Middle frontal gyrus (tissue), 1 donor: ENCODE measurements around the gene PTPN1.
"Not testable (repeated sequence)": the region's sequence is repeated elsewhere in the genome, so short reads cannot be mapped to it uniquely, and the experiment has no call there.

Experiments
- DNase-seq: peaks from one replicate; pipeline ENCODE4 v3.0.0-alpha.2; 2015; ENCODE audit warnings: low spot score; ENCODE audit errors: extremely low spot score

PTPN1 gene

DNA sequence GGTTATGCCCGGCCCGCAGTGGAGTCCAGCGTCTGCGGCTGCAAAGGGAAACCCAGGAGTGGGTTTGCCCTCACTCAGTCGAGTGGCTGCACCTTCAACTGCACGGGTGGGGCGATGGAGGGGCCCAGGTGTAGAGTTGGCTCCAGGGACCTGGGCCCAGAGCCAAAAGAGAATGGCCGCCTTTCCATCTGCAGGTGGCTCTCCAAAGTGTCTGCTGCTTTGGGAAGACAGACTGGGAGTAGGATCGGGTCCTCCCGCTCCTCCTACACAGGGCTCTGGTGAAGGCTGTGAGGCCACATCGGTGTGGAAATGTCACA, 80.1 kb downstream of the PTPN1 start:
- DNase-seq = no peak

DNA sequence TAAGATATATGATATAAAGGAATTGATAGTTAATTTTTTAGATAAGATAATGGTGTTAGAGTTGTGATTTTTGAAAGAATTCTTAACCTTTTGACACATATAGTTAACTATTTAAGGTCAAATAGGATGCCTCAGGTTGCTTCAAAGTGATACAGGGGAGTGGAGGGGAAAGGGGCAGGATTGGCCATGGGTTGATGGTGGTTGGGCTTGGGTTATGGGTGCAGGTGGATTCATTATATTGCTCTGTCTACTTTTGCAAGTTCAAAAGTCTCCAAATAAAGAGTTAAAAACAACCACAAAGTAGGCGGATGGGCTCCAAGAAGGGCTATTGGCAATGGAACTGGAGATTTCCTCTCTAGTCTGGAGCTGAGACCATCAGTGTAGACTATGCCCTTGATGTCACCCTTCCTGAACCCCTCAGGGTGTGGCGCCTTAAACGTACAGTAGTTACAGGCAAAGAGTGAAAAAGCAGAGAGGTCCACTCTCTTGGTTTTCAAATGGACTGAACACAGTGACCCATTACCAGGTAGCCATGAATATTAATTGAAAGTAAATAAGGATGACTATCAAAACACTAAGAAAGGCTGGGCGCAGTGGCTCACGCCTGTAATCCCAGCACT, 81.2 kb downstream of the PTPN1 start:
- no peak for DNase-seq

DNA sequence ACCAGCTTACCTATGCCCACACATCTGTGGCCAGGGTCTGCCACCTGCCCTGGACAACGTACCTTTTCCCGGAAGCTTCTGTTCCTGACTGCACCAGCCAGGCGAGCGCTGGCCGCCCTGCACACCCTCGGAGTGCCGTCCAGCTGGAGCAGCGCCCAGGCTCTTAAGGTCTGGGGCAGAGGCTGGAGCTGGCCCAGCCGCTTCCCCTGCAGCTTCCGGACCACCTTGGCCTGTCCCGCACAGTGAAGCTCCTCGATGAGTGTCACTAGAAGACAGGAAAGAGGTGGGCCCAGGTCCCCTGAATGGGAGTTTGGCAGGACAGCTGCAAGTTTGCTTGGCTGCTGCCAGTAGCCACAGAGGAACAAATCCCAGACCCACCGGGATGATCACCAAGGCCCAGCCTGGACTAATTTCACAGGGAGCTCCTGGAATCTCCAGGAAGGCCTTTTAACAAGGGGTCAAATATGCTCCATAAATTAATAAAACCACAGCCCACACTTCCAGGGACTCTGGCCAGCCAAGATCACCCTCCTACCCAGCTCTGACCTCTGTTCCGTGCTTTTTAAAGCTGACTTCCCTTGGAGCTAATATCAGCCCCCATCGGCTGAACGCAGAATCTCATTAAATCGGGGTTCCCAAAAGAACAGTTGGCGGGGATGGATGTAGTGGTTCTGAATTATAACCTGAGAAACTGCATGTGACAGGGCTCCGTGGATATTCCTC, 82.3 kb downstream of the PTPN1 start:
- DNase-seq = no peak

DNA sequence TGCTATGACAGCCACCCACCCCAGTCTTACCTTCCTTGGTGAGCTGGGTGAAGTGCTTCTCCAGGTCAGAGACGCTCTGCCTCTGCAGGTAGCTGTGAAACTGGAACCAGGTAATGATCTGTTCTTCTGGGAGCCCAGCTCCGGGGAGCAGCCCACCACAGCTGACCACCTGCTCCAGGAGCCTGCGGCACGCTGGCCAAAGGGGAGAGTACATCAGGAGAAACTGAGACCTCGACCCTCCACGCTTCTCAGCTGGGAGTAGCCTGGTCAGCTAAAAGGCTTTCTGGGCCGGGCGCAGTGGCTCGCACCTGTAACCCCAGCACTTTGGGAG, 82.8 kb downstream of the PTPN1 start:
- no peak for DNase-seq

DNA sequence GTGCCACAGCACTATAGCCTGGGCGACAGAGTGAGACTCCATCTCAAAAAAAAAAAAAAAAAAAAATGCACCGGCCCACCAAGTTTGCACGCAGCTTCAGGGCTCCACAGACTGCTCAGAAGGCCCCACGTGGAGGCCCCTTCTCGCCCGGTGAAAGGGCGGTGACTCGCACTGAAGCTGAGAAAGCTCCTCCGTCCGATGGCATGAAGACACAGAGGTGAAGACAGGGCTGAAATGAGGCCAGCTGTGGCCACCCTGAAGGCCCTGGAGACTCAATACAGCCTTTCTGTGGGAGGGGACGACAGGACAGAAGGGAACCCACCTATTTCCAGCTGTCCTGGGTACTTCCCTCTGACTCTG, 84.0 kb downstream of the PTPN1 start:
- DNase-seq = no peak

DNA sequence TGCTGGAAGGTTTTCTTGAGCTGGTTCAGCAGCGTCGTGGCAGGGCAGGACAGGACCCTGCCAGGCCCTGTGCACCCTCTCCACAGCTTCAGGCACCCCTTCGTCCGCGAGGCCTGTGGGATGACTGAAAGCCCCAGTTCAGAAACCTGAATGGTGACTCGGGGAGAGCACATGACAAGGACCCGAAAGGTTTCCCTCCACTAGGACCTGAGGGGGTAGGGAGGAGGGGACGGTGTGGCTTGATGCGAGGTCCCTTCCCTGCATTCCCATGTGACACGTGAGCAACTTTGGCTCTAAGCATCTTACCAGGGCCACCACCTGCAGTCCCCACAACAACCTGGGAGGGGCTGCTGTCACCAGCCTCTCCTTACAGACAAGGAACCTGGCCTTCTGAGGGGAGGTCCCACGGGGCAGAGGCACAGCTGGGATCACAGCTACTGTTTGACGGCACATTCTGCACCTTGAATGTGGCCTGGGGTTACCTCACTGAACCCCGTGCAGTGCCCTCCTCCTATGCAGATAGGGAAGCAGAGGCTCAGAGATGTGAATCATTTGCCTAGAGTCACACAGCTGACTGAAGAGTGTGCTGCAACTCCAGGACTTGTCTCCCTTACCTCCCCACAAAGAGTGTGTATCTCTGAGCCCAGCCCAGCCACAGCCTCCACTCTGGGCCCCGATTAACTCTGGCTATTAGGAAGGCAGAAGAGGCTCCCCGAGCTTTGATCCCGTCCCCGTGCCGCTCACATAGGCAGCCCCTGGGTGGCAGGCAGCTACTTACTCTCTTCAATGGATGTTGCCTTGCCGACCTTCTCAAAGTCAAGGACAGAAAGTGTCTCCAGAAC, 84.6 kb downstream of the PTPN1 start:
- no peak for DNase-seq

DNA sequence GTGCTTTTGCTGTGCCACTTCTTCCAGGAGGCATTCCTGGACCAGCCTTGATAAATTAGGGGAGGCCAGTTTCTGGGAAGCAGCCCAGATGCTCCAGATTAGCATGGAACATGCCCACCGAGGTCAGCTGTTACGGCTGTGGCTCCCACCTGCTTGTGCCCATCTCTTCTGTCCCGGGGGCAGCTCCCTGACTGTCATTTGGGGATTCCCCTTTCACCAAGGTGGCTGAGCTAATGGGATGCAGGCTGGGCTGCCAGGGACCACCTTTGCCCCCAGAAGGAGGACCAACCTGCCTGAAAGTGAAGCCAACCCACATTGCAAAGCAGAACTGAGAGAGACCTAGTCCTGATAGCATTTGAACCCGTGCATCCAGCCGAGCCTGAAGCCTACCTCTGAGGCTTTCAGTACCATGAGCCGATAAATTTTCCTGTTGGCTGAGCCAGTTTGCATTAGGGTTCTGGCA, 85.3 kb downstream of the PTPN1 start:
- no peak for DNase-seq

DNA sequence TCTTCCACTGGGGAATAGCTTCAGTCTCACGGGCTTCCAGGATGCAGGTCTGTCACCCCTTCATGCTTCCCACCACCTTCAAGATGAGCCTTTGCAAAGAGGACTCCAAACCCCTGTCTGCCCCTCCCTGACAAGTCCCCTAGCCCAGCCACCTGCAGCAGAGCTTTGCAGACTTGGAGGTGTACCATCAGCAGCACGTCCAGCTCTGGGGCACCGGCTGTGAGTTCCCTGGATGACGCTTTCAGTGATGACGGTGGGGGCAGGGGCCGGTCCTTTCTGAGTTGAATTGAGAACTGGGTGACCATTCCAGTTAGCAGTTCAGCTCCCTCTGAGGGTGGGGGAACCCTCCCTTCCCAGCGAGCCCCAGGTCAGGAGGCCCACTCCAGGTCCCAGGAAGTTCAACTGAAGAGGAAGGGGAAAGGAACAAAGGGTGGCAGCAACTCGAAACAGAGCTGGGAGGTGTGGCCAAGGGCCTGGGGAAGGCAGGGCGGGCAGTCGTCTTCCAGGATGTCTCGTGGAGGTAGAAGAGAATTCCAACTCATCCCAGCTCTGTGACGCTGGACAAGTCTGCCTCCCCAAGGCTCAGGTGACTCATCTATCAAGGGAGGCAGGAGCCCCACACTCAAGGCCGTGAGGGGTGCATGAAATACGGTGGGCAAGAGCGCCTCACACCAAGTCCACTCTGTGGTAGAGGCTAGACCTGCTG, 86.0 kb downstream of the PTPN1 start:
- DNase-seq = no peak

DNA sequence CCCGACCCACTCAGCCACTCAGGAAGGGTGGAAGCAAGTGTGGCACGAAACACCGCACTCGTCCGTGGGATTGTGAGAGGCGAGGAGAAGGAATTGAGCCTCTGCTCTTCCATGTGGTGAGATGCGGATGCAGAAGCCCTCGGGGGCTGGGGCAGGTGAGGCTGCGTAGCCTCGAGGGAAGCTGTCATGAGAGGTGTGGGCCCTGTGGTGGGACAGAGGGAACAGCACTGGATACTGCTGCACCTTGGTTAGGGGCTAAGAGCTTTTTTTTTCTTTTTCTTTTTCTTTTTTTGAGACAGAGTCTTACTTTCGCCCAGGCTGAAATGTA, 86.5 kb downstream of the PTPN1 start:
- DNase-seq = no peak

DNA sequence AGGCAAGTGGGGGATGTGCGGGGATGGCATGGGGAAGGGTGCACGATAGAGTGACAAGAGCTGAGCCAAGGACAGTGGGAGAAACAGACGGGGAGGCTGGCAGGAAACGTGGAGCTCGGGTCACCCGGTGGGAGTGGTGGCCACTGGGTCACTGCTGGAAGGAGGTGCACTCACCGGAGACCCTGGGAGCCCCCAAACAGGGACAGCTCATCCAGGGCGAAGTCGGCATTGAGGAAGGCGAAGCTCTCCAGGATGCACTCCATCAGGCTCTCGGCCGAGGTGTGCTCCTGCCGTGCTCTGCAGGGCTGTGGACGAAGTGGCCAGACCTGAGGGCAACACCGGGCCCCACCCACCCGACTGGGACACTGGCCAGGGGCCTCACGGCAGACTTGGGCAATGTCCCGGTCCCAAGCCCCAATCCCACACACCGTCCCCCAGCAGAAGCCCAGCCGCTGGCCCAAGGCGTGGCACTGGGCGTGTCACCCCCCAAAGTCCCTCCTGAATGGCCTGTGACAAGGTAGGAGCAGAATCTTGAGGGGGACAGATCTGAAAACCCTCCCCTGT, 87.3 kb downstream of the PTPN1 start:
- no peak for DNase-seq

DNA sequence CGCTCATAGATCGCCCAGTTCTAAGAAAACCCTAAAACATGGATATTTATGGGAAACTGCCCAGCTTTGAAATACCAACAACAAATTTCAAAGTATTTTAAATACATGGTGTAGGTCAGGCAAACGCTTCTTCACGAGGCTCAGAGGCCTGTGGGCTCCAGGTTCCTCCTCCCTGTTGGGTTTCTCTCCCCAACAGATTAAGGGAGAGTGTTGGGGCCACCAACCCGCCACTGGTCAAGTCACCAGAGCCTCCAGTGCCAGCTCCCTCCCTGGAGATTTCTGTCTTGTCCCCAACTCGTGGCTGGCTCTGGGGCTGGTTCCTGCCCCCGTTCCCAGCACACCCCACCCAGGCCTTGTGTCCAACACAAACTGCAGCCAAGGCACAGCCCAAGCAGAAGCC, 87.9 kb downstream of the PTPN1 start:
- DNase-seq = no peak

DNA sequence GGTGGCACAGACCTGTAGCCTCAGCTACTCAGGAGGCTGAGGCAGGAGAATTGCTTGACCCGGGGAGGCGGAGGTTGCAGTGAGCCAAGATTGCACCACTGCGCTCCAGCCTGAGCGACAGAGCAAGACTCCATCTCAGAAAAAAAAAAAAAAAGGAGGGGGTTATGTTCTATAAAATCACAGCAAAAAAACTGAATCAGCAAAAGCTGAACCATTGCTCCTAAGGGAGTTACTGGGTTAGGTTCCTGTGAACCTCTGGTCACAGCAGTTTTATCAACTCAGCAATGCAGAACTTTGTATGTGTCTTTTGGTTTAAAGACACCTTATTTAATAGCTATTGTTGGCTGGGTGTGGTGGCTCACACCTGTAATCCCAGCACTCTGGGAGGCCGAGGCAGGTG, 88.6 kb downstream of the PTPN1 start:
- DNase-seq = not testable (repeated sequence)

DNA sequence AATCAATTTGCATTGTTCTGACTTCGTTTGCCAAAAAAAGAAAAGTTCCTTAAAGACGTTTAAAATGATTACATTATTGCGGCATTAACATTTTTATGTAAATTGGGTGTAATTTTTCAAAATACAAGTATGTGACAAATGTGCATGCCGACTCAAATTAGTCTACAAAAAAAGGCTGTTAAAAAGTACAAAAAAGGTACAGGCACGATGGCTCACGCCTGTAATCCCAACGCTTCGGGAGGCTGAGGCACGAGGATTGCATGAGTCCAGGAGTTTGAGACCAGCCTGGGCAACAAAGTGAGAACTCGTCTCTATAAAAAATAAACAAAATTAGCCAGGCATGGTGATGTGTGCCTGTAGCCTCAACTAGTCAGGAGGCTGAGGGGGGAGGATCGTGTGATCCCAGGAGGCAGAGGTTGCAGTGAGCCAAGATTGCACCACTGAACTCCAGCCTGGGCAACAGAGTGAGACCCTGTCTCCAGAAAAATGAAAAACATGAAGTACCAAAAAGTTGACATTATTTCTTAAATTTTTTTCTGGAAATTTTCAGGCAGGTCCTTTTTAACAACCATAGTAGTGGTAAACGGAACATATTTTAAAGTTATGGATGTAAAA, 90.2 kb downstream of the PTPN1 start:
- no peak for DNase-seq

DNA sequence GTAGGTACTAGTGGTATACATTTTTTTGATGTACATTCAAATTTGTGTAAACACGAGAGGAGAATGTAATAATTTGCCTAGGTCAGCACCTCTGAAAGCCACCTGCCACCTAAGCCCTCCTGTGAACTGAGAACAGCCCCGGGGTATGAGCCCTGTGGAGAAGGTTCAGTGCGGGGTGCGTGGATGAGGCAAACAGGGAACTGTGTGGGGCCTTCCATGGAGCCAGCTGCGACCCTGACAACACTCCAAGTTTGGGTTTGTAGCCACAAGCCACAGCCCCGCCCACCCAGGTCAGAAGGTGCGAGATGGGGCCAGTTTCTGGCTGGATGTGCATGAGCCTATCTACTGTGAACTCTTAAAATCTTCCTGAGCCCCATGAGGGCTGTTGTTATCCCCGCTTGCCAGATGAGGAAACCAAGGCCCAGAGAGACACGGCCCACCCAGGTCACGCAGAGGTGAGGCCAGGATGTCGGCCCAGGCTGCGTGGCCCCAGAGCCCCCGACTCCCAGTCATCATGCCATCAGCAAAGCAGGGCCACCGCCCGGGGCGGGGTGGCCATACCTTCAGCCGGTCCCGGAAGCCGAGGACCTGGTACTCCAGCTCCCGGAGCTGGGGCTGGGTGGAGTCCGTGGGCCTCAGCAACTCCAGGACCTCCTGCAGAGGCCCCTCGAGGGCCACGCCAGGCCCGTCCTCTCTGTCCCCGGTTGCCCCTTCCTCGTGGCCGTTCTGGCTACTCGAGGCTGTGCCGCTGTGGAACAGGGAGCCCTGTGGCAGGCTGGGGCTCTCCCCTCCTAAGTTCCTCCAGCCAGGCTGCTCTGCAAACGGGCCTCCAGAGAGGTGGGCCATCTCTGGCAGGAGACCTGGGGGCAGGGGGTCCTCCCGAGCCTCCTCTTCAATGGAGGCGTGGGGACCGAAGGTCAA, 91.6 kb downstream of the PTPN1 start:
- no peak for DNase-seq

DNA sequence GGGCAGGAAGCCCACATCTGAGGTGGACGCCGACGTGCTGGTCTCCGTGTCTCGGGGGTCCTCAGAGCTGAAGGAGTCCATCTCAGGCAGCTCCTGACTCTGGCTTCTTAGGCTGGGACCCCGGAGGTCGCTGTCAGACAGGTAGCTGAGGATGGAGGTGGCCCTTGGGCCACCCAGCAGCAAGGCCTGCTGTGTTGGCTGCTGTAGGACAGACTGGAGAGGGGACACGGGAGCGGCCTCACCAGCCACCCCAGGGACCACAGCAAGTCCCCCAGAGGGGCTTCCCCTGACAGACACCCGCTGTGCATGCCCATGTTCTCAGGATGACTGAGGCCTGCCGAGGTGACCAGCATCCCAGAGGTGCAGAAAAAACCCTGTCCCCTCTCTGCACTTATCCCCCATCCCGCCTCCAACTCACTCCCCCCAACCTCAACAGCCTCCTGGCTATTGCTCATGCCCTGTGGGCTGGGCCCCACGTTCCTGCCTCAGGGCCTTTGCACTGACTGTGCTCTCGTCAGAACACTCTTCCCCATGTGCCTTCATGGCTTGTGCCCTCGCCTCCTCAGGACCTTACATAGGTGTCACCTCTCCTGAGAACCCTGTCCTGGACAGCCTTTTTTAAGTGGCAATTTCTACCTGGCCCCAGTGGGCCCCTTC, 92.4 kb downstream of the PTPN1 start:
- no peak for DNase-seq

DNA sequence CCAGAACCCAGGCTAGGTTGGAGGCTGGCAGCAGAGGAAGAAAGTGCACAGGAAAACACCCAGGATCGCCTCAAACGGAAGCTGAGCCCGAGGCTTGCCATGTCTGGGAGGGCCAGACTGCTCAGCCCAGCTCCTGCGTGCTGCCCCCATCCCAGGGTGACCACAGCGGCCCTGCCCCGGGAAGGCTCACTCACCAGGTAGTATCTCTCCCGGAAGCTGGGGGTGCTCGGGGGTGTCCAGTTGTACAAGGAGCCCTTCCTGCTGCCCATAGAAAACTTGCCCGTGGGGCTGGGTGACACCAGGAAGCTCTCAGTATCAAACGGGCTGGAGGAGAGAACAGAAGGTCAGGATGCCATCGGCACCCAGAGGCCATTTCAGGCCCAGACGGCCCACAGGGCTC, 94.3 kb downstream of the PTPN1 start:
- no peak for DNase-seq

DNA sequence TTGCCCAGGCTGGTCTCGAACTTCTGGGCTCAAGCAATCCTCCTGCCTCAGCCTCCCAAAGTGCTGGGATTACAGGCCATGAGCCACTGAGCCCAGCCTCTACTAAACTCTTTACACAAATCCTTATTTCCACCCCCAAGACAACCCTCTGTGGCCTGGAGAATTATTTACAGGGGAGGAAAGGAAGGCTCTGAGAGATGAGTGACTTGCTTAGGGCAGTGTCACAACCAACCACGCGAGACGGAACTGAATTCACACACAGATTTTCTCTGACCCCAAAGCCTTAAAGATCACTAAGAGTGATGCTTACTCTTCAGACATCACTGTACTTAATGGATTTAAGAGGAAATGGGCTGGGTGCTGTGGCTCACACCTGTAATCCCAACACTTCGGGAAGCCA, 95.0 kb downstream of the PTPN1 start:
- no peak for DNase-seq

DNA sequence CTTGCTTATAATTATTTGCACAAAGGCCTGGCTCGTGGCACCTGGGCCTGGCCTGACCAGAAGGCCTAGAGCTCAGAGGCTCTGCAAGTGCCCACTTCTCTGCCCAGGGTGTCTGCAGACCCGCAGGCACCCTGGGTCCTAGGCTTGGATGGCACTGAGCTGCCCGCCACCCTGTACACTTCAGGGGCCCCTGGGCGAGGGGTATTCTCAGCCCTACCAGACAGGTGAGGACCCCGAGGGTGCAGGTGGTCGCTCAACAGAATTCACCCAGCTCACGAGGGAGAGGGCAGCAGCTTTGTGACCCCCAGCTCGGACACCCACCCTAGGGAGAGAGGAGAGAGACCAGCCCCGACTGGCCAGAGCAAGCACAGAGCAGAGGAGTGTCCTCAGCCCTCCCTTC, 97.3 kb downstream of the PTPN1 start:
- DNase-seq = no peak

DNA sequence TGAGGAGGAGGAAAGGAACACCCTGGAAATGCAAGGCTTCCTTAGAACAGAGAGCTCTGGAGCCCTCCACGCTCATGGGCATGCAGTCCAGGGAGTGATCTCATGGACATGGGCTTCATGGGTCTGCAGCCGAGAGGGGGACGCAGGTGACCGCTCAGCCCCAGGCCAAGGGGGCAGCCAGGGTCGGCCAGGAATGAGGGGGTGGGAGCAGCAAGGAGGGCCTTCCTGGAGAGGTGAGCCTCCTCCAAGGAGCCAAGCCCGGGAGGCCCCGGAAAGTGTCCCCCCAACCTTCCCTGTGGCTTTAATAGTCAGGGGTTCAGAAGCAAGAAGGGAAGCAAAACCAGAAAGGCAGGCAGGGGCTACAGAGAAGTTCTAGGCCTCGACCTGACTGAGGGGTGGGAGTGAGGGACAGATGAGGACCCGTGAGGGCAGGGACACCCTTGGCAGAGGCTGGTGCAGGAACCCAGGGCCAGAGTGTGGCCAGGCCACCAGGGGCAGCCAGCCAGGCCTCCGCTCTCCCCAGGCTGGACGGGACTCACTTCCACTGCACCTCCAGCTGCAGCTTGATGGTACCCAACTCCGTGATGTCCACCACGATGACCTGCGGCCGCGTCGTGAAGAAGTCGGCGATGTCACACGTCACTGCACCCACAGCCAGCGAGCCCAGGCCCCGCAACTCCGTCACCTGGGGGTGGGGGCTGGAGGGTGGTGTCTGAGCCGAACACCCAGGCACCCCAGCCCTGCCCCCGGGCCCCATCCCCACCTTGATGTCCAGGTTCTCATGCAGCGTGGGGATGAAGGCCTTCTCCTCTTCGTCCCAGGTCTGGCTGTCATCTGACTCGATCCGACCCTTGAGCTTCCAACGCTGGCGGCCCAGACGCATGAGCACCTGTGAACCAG, 97.9 kb downstream of the PTPN1 start:
- DNase-seq = no peak
